Testis (tissue), 2 donors: ENCODE results near the gene ZFPM1.

Experiments
- CTCF ChIP-seq, 3 experiments: fragments of 450-650 bp in 2 of 3; fragments of 200-600 bp in 1 of 3; sonication (generic) in 1 of 3; IDR thresholded peaks; one replicate each; pipeline ENCODE4 v1.5.1; 2016 to 2019; ENCODE audit warnings: antibody characterized with exemption in 3 of 3, mild to moderate bottlenecking in 2 of 3, moderate library complexity in 1 of 3
- POLR2A ChIP-seq: fragments of 450-650 bp; IDR thresholded peaks from one replicate; pipeline ENCODE4 v1.6.1; 2017; ENCODE audit warnings: antibody characterized with exemption, mild to moderate bottlenecking, moderate library complexity

- TF ChIP-seq CTCF (IDR thresholded peaks at IDR 0.05): no peak
- no peak for TF ChIP-seq POLR2A
Measured at GRCh38 chr16:88509749-88510069, 56.6 kb downstream of the ZFPM1 start.
